HEK293T (cell line): ENCODE data around the gene UBQLN1.

Experiments
- ARNT ChIP-seq: fragments of 450-650 bp; IDR thresholded peaks from 2 replicates; pipeline ENCODE4 v1.6.1; 2017; ENCODE audit warnings: mild to moderate bottlenecking
- BHLHE40 ChIP-seq: fragments of 450-650 bp; IDR thresholded peaks from 2 replicates; pipeline ENCODE4 v1.6.1; 2016; ENCODE audit warnings: mild to moderate bottlenecking, moderate library complexity, borderline replicate concordance
- CTBP1 ChIP-seq: fragments of 450-650 bp; IDR thresholded peaks from 2 replicates; pipeline ENCODE4 v1.6.1; 2016; ENCODE audit warnings: borderline replicate concordance
- ELF4 ChIP-seq: fragments of 450-650 bp; IDR thresholded peaks from 2 replicates; pipeline ENCODE4 v1.6.1; 2017; ENCODE audit warnings: antibody characterized with exemption
- FOXA1 ChIP-seq: fragments of 450-650 bp; IDR thresholded peaks from 2 replicates; pipeline ENCODE4 v1.6.1; 2016; ENCODE audit warnings: mild to moderate bottlenecking
- FOXM1 ChIP-seq: fragments of 450-650 bp; IDR thresholded peaks from 2 replicates; pipeline ENCODE4 v1.6.1; 2017; ENCODE audit warnings: mild to moderate bottlenecking, borderline replicate concordance
- HDGF ChIP-seq: fragments of 450-650 bp; IDR thresholded peaks from 2 replicates; pipeline ENCODE4 v1.6.1; 2017; ENCODE audit warnings: antibody characterized with exemption, borderline replicate concordance
- LEF1 ChIP-seq: fragments of 450-650 bp; IDR thresholded peaks from 2 replicates; pipeline ENCODE4 v1.6.1; 2017; ENCODE audit warnings: mild to moderate bottlenecking, borderline replicate concordance
- NFRKB ChIP-seq: fragments of 450-650 bp; IDR thresholded peaks from 2 replicates; pipeline ENCODE4 v1.6.1; 2016; ENCODE audit warnings: mild to moderate bottlenecking, moderate library complexity
- PKNOX1 ChIP-seq: fragments of 450-650 bp; IDR thresholded peaks from 2 replicates; pipeline ENCODE4 v1.6.1; 2016
- SP1 ChIP-seq: fragments of 450-650 bp; IDR thresholded peaks from 2 replicates; pipeline ENCODE4 v1.6.1; 2017
- ZNF384 ChIP-seq: fragments of 450-650 bp; IDR thresholded peaks from 2 replicates; pipeline ENCODE4 v1.6.1; 2016

- TF ChIP-seq NFRKB: no peak
- no peak for TF ChIP-seq FOXA1
- TF ChIP-seq HDGF: no peak
- no peak for TF ChIP-seq ARNT
- TF ChIP-seq LEF1: no peak
- no peak for TF ChIP-seq SP1
- no peak for TF ChIP-seq BHLHE40
- no peak for TF ChIP-seq FOXM1
- no peak for TF ChIP-seq PKNOX1
- no peak for TF ChIP-seq ZNF384
- no peak for TF ChIP-seq CTBP1
- TF ChIP-seq ELF4: no peak
These were observed 51.6 kb downstream of the UBQLN1 start for GRCh38 chr9:83656032-83656680.
